Measurements from ENCODE around the gene CELF2.

The CELF2 gene

DNA sequence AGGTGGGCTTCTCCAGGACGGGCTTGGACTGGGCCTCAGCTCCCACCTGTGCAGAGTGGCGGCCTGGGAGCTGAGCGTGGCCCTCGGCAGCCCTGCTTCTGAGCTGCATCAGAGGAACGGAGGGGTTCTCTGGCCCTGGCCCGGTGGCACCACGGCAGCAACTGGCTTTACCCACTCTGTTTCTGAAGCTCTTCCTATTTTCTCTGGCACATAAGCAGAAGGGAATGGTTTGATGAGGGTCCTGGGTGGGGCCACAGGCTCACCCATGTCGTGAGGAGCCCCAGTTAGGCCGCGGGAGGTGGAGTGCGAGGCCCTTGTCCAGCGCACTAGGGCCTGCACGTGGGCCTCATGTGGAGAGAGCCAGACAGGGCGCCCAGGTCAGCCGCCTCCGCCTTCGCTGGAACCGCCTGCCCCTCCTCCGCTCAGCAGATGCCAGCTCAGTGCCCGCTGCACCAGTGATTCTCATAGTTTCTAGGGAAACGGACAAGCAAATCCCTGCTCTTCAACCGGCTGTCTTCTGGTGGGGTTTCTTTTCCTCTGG lies 284.0 kb downstream of the CELF2 start:
- DNase-seq (ENCODE audit: insufficient read length, low spot score) (no peak), FAIRE-seq (no peak)
- no peak for TF ChIP-seq POLR2A (IDR thresholded peaks at IDR 0.05; ENCODE audit: low read depth, low read length)

DNA sequence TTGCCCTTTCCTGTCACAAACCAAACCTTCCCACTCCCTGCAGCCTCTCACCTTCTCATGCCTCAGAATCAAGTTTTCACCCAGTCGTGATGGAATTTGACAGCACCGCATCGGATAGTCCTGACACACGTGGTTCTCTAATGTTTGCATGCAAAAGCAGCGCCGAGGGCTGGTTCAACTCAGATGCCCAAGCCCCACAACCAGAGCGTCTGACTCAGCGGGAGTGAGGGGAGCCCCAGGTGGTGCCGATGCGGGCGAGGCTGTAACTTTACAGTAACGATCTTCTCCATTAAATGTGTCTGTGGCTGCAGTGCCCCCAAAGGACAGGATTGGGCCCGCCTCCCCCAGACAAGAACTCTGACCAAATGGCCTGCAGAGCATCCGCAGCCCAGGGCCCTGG lies 284.5 kb downstream of the CELF2 start:
- DNase-seq (ENCODE audit: insufficient read length, low spot score) (no peak), FAIRE-seq (no peak)
- no peak for TF ChIP-seq POLR2A (IDR thresholded peaks at IDR 0.05; ENCODE audit: low read depth, low read length)

DNA sequence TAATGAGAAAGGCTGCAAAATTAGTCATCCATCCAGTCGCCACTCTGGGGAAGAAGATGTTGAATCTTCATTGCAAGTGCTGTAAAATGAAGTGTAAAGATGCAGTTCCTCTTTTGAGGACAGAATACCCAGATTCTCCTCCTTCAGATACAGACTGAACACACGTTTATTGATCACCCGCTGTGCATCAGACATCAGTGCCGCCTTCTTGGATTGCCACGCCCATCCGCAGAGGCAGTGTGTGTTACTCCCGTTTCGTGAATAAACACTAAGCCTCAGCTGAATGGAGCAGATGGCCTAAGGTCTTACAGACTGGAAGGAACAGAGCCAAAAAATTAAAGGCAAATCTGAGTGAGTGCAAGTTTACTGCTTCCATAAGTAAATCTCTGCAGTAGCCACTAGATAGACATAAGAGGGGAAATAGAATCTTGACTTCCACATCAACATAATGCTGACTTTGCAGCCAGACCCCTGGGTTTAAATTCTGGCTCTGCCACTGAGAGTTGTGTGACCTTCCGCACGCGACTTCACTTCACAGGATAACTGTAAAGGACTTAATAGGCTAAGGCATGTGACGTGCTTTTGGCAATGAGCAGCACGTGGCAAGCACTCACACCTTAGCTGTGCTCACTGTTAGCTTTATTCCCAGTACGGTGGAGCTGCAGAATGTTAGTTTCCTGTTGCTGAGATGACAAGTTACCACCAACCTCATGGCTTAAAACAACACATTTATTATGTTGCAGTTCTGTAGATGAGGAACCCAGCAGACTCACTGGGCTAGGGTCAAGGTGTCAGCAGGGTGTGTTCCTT lies 285.9 kb downstream of the CELF2 start:
- TF ChIP-seq POLR2A (IDR thresholded peaks at IDR 0.05; ENCODE audit: low read depth, low read length): no peak
- FAIRE-seq: no peak
- DNase-seq (ENCODE audit: insufficient read length, low spot score): no peak

DNA sequence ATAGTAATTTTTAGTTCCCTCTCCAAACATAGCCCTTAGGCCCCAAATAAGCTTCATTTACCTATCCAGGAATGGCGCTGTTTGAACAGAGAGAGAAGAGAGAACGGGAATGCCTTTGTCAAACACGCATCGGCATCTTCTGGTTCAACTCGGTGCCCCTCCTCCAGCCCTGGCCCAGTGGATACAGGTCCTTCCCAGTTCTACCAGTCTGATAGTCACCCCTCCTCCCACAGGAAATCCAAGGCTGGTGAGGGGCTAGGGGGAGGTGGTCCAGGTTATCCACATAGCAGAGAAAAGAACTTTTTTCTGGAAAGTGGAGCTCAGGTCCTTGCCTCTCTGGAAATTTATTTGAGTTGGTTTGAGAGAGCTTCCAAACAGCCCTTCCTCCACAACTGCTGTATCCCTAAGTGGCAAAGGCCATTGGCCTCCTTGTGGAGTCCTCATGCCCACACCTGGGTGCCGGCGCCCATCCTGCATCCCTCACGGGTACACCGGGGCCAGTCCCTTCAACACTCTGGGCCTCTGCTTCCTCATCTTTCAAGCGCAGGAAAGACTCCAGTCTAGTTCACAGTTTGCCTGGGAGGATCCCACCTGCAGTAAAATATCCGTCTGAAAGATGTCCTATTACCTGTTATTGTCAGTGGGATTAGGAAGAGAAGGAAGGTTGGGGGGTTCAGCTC lies 287.4 kb downstream of the CELF2 start:
- DNase-seq (ENCODE audit: insufficient read length, low spot score) (no peak), FAIRE-seq (no peak)
- TF ChIP-seq POLR2A (IDR thresholded peaks at IDR 0.05; ENCODE audit: low read depth, low read length): no peak

DNA sequence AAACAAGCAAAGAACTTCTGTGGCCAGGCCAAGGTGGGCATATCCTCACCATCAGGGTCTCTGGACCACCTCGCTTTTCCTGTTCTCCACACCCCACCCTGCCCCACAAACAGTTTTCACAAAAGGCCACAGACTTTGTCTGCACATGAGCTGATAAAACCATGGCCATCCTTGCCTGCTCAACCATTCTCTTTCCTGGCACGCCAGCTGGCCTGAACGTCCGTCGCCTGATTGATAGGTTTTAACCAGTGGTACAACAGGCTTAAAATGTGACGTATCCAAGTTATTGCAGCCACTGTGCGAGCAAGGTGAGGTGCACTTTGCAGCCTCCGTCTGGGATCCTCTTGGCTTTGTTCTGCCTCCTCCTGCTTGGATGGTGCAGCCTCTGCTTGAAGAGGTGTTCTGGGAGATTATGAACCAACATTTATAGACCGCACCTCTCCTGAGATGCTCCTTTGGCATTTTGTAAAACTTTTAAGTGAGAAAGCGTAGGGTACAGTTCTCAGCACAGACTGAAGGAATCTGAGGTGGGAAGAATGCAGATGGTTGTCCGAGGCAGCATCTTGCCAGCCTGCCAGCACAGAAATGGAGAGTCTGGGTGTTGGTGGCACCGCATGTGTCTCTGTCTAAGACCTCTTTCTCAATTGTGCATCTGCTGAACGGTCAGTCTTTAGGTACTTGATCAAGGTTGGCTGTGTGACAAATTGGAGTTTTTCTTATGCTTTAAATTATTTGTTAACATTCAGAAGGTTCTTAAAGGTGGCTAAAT lies 288.3 kb downstream of the CELF2 start:
- DNase-seq (ENCODE audit: insufficient read length, low spot score) (no peak), FAIRE-seq (no peak)
- no peak for TF ChIP-seq POLR2A (IDR thresholded peaks at IDR 0.05; ENCODE audit: low read depth, low read length)

DNA sequence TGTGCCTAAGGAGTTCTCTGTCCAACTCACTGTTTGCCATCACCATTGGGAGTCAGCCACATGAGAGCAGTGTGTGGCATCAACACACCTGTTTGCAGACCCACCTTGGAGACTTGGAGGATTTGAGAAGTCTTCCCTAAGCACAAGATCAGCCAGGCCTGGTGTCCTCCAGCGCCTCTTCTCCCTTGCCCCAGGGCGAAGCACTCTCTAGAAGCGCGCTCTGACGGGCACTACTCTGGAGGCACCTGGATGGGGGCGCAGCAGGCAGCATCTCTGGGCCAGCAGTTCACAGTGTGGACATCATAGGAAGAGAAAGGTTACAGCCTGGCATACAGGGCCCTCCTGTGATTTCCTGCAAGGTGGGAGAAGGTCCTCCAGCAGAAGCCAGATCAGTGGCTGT lies 289.3 kb downstream of the CELF2 start:
- TF ChIP-seq POLR2A (IDR thresholded peaks at IDR 0.05; ENCODE audit: low read depth, low read length): no peak
- DNase-seq (ENCODE audit: insufficient read length, low spot score) (no peak), FAIRE-seq (no peak)

DNA sequence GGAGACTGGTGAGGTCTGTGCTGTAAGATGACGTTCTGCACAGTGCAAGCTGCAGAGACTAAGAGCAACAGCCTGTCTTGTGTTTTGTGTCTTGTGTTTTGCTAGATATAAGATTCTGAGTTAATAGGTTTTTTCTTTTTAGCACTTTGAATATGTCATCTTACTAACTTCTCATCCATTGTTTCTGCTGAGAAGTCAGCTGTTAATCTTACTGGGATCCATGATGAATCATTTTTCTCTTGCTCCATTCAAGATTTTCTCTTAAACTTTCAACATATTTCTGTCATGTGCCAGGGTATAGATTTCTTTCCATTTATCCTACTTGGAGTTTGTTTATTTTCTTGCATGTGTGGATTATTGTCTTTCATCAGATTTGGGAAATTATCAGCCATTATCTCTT lies 290.3 kb downstream of the CELF2 start:
- no peak for FAIRE-seq
- no peak for DNase-seq (ENCODE audit: insufficient read length, low spot score)
- TF ChIP-seq POLR2A (IDR thresholded peaks at IDR 0.05; ENCODE audit: low read depth, low read length): no peak

DNA sequence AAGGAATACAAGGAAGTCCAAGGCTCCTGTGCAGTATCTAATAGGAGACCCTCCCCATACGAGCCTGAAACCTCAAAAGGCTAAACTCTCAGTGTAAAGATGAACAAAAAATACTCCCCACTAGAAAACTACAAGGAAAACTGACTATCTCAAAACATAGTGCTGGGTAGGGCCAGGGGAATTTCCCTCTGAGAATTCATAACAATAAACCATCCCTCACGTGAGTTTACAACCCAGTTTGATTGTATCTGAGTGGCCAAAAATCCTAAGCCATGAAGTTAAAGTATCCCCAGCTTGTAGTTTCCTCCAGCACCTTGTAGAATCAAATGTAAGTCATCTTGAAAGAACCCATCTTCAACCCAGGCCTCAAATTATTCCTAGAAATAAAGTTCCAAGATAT lies 293.4 kb downstream of the CELF2 start:
- TF ChIP-seq POLR2A (IDR thresholded peaks at IDR 0.05; ENCODE audit: low read depth, low read length): no peak
- no peak for DNase-seq (ENCODE audit: insufficient read length, low spot score)
- FAIRE-seq: no peak

DNA sequence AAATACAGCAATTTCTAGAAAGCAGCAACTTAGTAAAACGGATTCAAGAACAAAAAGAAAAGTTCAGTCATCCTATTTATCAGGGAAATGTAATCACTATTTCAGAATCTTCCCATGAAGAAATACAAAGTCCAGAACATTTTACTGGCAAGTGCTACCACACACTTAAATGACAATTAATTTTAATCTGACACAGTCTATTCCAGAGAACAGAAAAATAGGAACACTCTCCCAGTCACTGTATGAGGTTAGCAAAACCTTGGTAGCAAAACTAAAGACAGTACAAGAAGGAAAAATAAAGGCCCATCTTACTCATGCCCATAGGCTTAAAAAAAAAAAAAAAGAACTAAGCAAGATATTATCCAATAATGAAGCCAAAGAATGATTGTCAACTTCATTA lies 295.8 kb downstream of the CELF2 start:
- no peak for TF ChIP-seq POLR2A (IDR thresholded peaks at IDR 0.05; ENCODE audit: low read depth, low read length)
- FAIRE-seq: no peak
- DNase-seq (ENCODE audit: insufficient read length, low spot score): no peak

DNA sequence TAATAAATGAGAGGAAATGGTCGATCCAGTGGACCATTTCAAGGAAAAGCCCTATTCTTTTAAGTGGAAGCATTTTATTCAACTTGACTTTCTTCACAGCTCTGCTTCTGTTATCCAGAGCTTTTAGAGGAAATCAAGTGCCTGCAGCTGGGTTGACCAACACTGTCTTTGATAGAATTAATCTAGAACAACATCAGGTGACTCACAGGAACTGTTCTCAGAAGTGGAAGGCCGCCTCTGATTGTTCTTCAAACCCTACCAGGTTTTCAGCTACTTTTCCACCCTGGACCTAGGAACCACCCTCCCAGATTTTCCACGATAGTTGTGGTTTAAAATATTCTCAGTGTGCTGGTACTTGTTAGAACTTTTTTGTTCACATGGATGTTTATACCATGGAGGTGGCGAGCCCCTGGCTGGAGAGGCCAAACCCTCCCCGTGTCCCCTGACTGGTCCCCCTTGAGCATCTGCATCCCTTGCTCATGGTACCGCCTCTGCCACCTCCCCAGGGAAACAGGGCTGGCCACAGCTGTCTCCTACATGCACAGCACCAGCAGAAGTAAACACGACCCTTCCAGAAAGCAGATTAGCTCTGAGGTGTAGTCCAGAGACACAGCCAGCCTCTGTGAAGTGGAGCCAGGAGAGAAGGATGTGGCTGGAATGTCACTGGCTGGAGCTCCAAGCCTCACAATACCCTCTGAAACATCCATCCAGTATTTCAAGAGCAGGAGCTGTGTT lies 300.4 kb downstream of the CELF2 start:
- no peak for FAIRE-seq
- TF ChIP-seq POLR2A (IDR thresholded peaks at IDR 0.05; ENCODE audit: low read depth, low read length): no peak

DNA sequence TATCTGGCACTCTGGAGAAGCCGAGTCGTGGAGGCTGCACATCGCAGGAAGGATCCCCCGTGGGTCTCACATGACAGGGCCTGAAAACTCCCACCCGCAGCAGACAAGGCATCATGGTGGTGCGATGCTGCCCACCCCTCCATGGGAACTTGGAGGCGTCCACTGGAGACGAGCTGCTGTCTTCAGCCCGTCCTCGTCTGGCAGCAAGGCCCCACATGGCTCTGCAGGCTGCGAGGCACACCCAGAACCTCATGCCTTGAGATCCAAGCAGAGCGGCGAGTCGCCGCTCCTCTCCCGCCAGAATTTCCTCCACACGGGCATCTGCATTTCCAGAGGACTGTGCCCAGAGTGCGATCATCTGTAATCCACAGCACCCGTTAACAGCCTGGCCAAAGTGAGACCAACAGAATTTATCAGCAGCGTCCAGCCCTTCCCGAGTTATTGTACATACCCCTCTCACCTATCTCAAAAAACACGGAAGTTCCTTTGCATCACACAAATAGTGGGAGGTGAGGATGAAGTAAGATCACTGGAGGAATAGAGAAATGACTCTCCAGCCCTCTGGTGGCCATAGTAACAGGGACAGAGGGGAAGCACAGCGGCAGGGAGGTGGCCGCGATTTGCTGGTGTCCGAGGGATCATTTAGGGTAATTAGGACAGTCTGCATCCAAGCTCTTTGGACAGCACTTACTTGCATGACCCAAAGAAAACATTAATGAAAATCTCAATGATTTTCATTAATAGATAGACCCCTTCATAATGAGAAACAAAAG lies 301.3 kb downstream of the CELF2 start:
- FAIRE-seq (no peak), DNase-seq (ENCODE audit: insufficient read length, low spot score) (no peak)
- no peak for TF ChIP-seq POLR2A (IDR thresholded peaks at IDR 0.05; ENCODE audit: low read depth, low read length)

More for the DNA sequence above, 300.4 kb downstream of the CELF2 start:
- DNase-seq (ENCODE audit: insufficient read length, low spot score): no peak

DNA sequence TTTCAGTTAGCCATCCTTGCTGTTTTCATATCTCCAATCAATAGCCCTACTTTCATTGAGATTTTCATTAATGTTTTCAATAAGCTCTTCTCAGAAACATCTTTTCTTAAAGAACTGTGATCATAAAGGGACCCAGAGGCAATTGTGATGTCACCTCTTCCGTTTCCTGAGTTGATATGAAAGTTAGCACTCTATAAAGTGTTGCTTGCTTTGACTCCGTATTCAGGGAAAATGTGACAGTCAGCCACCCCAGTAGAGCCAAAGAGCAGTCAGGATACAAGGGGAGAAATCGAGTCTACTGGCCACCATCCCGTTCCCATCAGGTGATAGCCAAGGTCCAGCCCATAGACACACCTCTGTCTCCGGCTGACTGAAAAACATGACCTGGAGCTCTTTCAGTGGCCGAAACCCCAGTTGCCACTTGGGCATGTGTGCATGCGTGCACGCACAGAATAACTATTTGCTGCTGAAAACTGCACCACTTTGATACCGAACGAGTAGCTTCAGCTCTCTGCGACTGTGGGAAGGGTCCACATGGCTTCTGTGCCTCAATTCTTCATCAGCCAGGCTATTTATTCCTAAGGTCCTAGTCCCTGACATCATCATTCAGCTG lies 302.4 kb downstream of the CELF2 start:
- FAIRE-seq: no peak
- no peak for TF ChIP-seq POLR2A (IDR thresholded peaks at IDR 0.05; ENCODE audit: low read depth, low read length)
- no peak for DNase-seq (ENCODE audit: insufficient read length, low spot score)

Measured in H54 (cell line).